ENCODE results near the gene ACY1.

Gene ACY1

DNA sequence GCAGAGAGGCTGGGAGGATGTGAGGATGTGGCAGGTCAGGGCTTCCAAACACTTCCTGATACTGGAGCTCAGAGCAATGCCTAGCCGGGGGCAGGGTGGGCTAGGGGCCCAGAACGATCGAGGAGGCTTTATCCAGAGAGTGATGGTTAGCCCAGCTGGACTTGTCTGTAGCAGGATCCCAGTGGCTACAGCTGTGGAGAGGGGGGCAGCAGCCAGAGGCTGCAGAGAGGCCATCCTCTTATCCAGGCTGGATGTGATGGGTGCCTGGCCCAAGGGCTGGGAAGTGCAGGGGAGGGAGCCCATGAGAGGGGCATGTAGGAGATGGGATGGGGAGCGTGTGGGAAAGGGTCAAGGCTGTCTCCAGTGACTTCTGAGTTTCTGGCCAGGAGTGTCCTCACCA, 36.5 kb upstream of the ACY1 start:
- TF ChIP-seq, protein P1, sequence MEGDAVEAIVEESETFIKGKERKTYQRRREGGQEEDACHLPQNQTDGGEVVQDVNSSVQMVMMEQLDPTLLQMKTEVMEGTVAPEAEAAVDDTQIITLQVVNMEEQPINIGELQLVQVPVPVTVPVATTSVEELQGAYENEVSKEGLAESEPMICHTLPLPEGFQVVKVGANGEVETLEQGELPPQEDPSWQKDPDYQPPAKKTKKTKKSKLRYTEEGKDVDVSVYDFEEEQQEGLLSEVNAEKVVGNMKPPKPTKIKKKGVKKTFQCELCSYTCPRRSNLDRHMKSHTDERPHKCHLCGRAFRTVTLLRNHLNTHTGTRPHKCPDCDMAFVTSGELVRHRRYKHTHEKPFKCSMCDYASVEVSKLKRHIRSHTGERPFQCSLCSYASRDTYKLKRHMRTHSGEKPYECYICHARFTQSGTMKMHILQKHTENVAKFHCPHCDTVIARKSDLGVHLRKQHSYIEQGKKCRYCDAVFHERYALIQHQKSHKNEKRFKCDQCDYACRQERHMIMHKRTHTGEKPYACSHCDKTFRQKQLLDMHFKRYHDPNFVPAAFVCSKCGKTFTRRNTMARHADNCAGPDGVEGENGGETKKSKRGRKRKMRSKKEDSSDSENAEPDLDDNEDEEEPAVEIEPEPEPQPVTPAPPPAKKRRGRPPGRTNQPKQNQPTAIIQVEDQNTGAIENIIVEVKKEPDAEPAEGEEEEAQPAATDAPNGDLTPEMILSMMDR (IDR thresholded peaks at IDR 0.05; ENCODE audit: control insufficient read depth, insufficient read depth, low read depth, low read length, missing control alignments): no peak
- no peak for DNase-seq (ENCODE audit: low read depth)
- no peak overlapping the region for H3K4me3 ChIP-seq (ENCODE audit: control insufficient read depth, low read depth, low read length)

GRCh38 chr3:51947215-51947900, 36.0 kb upstream of the ACY1 start:
- TF ChIP-seq, protein P1 (IDR thresholded peaks at IDR 0.05; ENCODE audit: control insufficient read depth, insufficient read depth, low read depth, low read length, missing control alignments): no peak
- no peak overlapping the region for H3K4me3 ChIP-seq (ENCODE audit: control insufficient read depth, low read depth, low read length)
- no peak for DNase-seq (ENCODE audit: low read depth)

- H3K4me3 ChIP-seq (ENCODE audit: control insufficient read depth, low read depth, low read length): no peak overlapping the region
- no peak for DNase-seq (ENCODE audit: low read depth)
- TF ChIP-seq, protein P1 (IDR thresholded peaks at IDR 0.05; ENCODE audit: control insufficient read depth, insufficient read depth, low read depth, low read length, missing control alignments): no peak
These were observed 35.2 kb upstream of the ACY1 start for GRCh38 chr3:51948016-51948580.

DNA sequence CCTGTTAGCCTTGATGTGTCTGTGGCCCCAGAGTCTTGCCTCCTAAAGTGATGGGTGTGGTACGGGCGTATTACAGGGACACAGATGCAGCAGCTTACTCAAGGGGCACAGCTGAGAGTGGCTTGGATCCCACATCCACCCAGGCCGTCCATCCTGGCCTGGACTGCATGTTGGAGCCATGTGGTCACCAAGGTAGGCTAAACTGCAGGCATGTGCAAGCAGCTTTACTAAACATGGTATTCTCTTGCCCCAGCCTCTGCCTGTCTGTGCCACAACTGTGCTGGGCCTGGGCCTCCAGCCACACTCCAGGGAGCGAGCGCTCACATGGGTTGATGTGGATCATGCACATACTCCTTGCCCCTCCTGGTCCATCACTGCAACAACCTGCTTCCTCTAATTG, 34.2 kb upstream of the ACY1 start:
- TF ChIP-seq, protein P1 (IDR thresholded peaks at IDR 0.05; ENCODE audit: control insufficient read depth, insufficient read depth, low read depth, low read length, missing control alignments): no peak
- no peak overlapping the region for H3K4me3 ChIP-seq (ENCODE audit: control insufficient read depth, low read depth, low read length)

DNA sequence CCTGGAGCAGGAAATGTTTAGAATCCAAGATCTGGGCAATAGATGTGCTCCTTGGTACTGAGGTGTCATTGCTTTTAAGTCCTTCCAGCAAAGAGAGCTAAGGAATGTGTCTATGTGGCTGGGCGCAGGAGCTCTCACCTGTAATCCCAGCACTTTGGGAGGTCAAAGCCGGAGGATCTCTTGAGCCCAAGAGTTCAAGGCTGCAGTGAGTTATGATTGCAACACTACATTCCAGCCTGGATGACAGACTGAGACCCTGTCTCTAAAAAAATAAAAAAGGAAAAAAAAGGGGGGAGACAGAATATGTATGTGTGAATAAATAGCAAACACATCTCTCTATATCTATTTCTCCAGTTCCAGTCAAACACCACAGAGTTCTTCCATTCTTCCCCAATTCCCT, 32.4 kb upstream of the ACY1 start:
- H3K4me3 ChIP-seq (ENCODE audit: control insufficient read depth, low read depth, low read length): no peak overlapping the region
- TF ChIP-seq, protein P1 (IDR thresholded peaks at IDR 0.05; ENCODE audit: control insufficient read depth, insufficient read depth, low read depth, low read length, missing control alignments): no peak
- DNase-seq (ENCODE audit: low read depth): no peak

More for the DNA sequence above, 34.2 kb upstream of the ACY1 start:
- no peak for DNase-seq (ENCODE audit: low read depth)

DNA sequence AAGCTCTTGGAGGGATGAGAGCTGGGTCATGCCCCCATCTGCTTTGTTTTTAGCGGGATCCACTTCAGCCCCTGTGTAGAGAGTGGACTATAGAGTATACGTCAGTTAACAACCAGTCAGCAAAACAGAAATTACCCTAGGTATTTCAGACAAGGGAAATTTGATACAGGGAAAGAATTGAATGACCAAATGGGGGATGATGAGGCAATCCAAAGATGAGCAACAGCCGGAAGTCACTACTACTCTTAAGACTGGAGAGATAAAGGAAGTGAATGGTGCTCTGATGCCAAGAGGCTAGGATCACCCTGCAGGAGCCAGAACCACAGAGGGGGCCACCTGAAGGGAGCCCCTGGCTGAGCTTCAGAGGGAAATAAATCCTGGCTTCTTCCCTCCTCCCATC, 29.9 kb upstream of the ACY1 start:
- TF ChIP-seq, protein P1 (IDR thresholded peaks at IDR 0.05; ENCODE audit: control insufficient read depth, insufficient read depth, low read depth, low read length, missing control alignments): no peak
- peak; percentile 52 for DNase-seq (ENCODE audit: low read depth)
- no peak overlapping the region for H3K4me3 ChIP-seq (ENCODE audit: control insufficient read depth, low read depth, low read length)
